Stimulated activated CD4-positive, alpha-beta T cell treated with anti-CD3 and anti-CD28 coated beads, TNF-alpha, amount 100 ng/mL, for 1 hour (primary cell): ENCODE data around the gene VAV2.
"Not testable (repeated sequence)": the region's sequence is repeated elsewhere in the genome, so short reads cannot be mapped to it uniquely, and the experiment has no call there.

Experiments
- DNase-seq, 3 donors: peaks; one replicate each; pipeline ENCODE4 v3.0.0-alpha.2; 2020; ENCODE audit warnings: low read depth in 3 of 3, low spot score in 1 of 3

The VAV2 gene

DNA sequence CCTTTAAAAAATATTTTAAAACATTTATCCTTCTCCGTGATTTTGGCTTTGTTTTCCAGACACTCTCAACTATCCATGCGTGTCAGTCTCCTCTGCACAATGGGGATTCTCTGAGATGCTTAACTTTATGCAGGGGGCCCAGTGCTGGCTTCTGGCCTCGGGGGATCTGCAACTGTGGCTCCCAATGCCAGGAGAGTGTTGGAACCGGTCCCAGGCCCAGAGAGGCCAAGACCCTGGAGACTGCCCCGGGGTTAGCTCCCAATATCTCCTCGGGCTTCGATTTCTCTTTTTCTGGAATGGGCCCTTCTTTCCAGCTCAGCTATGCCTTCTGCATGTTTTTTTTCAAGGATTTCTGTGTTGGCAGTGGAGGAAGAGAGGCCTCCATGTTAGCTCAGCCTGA lies 233.9 kb downstream of the VAV2 start:
- no peak for DNase-seq

DNA sequence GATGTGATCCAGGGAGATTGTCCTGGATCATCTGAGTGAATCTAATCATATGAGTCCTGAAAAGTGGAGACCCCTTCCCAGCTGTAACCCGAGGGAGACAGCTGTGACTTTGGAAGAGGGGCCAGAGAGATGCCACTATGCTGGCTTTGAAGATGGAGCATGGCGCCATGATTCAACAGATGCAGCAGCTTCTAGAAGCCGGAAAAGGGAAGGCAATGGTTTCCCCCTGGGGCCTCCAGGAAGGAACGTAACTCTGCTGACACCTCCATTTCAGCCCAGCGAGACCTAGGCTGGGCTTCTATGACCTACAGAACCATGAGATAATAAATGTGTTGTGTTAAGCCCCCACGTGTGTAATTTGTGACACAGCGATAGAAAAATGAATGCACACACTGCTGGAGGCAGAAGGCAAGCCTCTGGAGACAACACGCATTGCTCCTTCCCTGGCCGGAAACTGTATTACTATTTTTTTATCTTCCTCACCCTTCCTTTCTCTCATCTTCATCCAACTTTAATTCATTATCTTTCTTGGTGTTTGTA lies 237.4 kb downstream of the VAV2 start:
- no peak for DNase-seq

GRCh38 chr9:133754187-133754586 lies 237.9 kb downstream of the VAV2 start:
- no peak for DNase-seq

DNA sequence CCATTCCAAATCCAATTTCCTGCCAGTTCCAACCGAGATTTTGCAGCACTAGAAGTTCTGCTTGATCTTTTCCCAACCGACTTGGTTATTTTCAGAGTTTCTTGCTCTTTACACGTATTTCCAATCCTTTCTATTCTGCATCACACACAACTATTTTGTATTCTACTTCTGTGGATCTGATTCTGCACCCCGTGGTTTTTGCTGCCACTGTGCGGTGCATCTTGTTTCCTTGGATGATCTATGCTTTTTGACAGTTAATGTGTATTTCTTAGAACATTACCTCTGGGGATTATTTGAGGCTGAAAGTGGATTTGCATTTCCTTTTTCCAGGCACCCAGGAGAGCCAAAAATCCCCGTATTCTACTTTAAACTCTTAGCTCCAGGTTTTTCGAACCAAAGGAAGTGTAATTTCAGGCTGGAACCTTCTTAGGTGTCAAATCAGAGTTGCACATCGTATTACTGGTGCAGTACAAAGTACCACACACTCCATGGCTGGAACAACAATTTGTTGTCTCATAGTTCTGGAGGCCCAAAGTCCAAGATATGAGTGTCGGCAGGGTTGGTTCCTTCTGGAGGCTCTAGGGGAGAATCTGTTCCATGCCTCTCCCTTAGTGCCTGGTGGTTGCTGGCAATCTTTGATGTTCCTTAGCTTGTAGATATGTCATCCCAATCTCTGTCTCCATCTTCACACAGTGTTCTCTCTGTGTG lies 239.2 kb downstream of the VAV2 start:
- DNase-seq, result no peak

GRCh38 chr9:133750982-133751649 lies 241.0 kb downstream of the VAV2 start:
- DNase-seq, result no peak

DNA sequence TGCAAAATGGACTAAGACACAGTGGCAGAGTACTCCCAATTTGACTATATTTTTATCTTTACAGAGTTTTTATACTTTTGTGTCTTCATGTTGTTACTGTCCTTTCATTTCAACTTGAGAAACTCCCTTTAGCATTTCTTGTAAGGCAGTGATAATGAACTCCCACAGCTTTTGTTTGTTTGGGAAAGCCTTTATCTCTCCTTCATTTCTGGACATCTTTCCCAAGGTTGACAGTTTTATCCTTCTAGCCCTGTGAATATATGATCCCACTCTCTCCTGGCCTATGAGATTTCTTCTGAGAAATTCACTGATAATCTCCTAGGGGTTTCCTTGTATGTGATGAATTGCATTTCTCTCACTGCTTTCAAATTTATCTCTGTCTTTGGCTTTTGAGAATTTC lies 244.8 kb downstream of the VAV2 start:
- no peak for DNase-seq

DNA sequence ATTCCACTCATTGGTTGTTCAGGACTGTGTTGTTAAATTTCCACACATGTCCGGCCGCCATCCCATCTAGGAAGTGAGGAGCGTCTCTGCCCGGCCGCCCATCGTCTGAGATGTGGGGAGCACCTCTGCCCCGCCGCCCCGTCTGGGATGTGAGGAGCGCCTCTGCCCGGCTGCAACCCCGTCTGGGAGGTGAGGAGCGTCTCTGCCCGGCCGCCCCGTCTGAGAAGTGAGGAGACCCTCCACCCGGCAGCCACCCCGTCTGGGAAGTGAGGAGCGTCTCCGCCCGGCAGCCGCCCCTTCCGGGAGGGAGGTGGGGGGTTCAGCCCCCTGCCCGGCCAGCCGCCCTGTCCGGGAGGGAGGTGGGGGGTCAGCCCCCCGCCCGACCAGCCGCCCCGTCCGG lies 247.6 kb downstream of the VAV2 start:
- DNase-seq, result not testable (repeated sequence)

- DNase-seq, result peak; percentile 40 to 73 (median 46)
These were observed 249.2 kb downstream of the VAV2 start for GRCh38 chr9:133742849-133743444.

- no peak for DNase-seq
These were observed 249.9 kb downstream of the VAV2 start for GRCh38 chr9:133742251-133742650.

DNA sequence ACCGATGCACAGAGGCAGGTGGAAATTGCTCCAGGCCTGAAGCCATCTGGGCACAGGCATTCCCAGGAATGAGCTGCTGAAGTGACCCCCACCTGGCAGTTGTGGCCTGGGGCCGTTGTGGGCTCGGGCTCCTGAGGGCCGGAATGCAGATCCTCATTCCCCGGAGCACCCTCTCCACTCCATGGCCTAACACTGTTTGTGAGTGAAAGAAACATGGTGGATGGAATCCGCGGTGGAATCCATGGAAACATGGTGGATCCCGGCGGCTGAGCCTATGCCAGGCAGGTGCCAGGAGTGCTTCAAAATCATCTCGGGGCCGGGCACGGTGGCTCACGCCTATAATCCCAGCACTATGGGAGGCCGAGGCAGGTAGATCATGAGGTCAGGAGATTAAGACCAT lies 250.4 kb downstream of the VAV2 start:
- DNase-seq, result no peak

DNA sequence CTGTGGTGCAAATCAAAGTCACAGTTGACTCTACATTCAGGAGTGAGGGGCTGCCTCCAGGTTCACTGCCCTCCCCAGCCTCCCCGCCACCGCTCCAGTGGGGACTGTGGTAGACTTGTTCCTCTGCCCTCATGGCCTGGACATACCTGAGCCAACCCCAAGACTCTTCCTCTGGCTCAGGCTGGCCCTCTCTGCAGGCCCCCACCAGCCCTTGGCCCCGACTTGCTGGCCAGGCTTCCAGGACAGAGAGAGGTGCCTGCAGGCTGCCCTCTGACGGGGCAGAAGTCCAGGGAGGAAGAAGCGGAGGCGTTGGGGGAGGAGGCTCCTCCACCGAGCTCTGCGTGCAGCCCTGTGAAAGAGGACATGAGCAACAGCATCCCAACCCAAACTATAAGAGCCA lies 251.2 kb downstream of the VAV2 start:
- no peak for DNase-seq

- DNase-seq, result no peak
These were observed 252.5 kb downstream of the VAV2 start for GRCh38 chr9:133739408-133740280.

DNA sequence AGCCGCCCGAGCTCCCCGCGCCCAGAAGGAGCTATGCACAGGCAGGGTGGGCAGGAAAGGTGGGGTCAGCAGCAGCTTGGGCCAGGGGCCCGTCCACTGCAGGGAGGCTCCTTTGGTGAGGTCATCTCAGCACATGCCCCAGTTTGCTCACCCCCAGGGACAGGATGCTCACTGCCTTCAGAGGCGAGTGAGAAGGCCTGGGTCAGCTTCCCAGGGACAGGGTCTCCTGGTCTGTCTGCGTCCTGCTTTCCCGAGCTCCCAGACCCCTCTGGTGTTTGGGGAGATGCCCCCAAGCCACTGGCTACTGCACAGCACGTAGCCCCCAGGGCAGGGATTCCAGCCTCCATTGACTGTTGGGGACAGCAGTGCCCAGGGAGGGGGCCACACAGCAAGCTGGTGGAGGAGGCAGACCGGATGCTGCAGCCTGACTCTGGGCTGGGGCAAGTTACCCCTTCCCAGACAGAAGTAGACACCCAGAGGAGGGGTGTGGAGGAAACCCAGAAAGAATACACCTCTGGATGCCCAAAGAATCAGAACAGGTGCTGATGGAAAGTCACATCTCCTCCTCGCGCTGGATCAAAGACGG lies 253.4 kb downstream of the VAV2 start:
- DNase-seq, result no peak

DNA sequence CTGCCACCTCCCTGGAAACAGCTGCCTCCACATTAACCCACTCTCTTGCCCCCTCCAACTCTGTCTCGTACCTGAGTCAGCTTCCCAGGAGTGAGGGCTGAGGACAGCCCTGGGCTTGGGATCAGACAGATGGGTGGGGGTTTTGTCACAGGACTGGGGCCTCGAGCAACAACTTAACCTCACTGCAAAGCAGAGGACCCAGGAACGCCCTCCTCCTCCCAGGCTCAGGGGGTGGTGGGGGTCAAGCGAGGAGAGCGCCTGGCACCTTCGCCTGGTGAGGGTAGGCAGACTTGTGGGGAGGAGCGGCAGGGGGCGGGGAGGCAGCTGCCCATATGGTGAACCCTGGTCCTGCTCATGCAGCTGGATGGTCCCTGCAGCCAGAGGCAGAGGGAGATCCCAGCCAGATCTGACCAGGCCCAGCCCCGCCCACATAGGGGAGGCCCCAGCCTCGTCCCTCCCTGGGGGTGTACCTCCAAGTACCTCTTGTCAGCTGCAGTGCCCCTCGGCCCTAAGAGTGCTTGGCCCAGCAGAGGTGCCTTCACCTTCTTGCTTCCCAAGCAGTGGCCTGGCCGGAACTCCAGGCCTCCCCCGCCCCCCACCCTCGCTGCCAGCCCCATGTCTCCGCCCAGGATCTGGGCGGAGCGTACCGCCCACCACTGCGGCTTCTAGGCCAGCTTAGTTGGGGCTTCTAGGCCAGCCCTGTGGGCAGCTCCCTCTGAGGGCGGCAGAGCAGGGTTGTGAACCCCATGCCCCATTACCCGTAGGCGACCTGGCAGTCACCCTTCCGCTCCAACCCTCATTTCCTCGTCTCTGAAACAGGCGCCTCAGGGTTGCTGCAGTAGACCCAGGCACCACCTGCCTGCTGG lies 254.1 kb downstream of the VAV2 start, which contains the start of gene SARDH:
Gene SARDH (minus strand): TSS at position 579 of the 866 bp plus-strand sequence. CDS start 4,179 bp downstream, outside the sequence.
- DNase-seq, result peak in 1 of 3 donors; percentile 18

DNA sequence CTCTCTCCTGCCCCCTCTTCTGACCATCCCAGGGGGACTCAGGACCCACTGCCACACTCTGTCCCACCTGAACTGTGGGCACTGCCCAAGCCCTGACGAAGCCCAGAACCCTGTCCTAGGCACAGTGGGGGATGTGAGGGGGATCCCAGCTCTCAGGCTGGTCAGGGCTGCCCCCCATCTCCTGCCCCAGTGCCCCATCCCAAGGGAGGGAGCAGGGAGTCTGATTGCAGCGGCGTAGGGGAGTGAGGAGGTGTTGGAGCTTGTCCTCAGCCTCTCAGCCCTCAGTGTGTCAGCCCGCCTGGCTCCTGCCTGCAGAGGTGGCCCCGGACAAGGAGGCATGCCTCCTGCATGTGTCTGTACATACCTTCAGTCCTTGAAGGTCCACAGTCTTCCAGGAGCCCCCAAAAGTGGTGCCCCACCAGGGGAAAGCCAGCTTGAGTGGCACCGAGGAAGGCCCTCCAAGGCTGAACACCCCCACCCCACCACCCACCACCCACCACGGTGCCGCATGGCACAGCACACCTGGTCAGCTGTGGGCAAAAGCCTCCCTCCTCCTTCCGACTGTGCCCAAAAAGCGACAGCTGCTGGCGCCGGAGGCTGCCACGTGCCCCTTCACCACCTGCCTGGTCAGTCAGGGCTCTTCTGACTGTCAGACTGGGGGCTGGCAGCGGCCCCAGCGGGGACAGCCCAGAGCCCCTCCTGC lies 254.9 kb downstream of the VAV2 start:
- no peak for DNase-seq

- no peak for DNase-seq
These were observed 256.2 kb downstream of the VAV2 start for GRCh38 chr9:133735931-133736330.

DNA sequence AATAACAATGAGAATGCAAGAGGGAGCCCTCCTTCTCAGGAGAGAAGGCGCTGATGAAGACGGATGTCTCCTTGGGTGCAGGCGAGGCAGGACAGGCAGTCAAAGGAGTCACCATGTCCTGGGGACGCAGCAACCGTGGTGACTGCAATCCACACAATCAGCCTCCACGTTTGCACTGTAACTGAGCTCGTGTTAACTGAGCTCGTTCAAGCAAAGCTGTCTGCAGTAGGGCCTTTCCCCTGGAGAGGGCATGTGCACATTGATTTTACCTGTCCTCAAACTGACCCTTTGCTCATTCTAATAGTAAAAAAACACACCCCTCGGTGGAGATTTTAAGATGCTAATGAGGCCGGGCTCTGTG lies 256.7 kb downstream of the VAV2 start:
- DNase-seq, result no peak

GRCh38 chr9:133734590-133735414 lies 257.3 kb downstream of the VAV2 start:
- no peak for DNase-seq
